Stimulated activated CD4-positive, alpha-beta T cell treated with anti-CD3 and anti-CD28 coated beads, Interleukin-12 subunit alpha, Interleukin-12 subunit beta, amount 100 ng/mL, for 4 hours (primary cell): ENCODE data around the gene CCZ1.
"Not testable (repeated sequence)": the region's sequence is repeated elsewhere in the genome, so short reads cannot be mapped to it uniquely, and the experiment has no call there.

ENCODE experiments used
- DNase-seq: peaks from one replicate; pipeline ENCODE4 v3.0.0-alpha.2; 2020

The CCZ1 gene

GRCh38 chr7:5924180-5924579 lies 25.6 kb downstream of the CCZ1 start:
- not testable (repeated sequence) for DNase-seq

- DNase-seq, result not testable (repeated sequence)
These were observed 26.1 kb downstream of the CCZ1 start for GRCh38 chr7:5924630-5925029.

GRCh38 chr7:5926263-5926870 lies 27.8 kb downstream of the CCZ1 start:
- not testable (repeated sequence) for DNase-seq

- not testable (repeated sequence) for DNase-seq
These were observed 31.8 kb downstream of the CCZ1 start for GRCh38 chr7:5930290-5930689.

- DNase-seq, result not testable (repeated sequence)
These were observed 32.7 kb downstream of the CCZ1 start for GRCh38 chr7:5931250-5931649.

GRCh38 chr7:5931905-5932644 lies 33.5 kb downstream of the CCZ1 start:
- not testable (repeated sequence) for DNase-seq

- not testable (repeated sequence) for DNase-seq
These were observed 36.5 kb downstream of the CCZ1 start for GRCh38 chr7:5934945-5935450.

GRCh38 chr7:5963205-5963604 lies 64.7 kb downstream of the CCZ1 start:
- DNase-seq, result not testable (repeated sequence)

GRCh38 chr7:5963810-5964209 lies 65.3 kb downstream of the CCZ1 start:
- DNase-seq, result not testable (repeated sequence)

GRCh38 chr7:5970347-5970911 lies 71.9 kb downstream of the CCZ1 start, which contains the start of gene RSPH10B:
TSS of gene RSPH10B (minus strand) at chr7:5970689. CDS start at chr7:5967116, 3,573 bp downstream.
- DNase-seq, result not testable (repeated sequence)

GRCh38 chr7:5973580-5973979 lies 75.0 kb downstream of the CCZ1 start:
- DNase-seq, result not testable (repeated sequence)
